Mononuclear cell (primary cell): ENCODE results near the gene ABCB9. TPM values are rescaled to one million over a fixed set of nuclear protein-coding genes. Genes with fewer than 3 reads are reported as not detected.
"Not testable (repeated sequence)": the region's sequence is repeated elsewhere in the genome, so short reads cannot be mapped to it uniquely, and the experiment has no call there.

Experiments used
- H3K27me3 ChIP-seq: 2 replicates; pipeline ENCODE4 v1.6.0; 2011; ENCODE audit warnings: low read length, control low read depth; ENCODE audit not compliant: insufficient read depth
- H3K4me1 ChIP-seq: 2 replicates; pipeline ENCODE4 v1.5.1; 2011; ENCODE audit warnings: mild to moderate bottlenecking, low read length, control low read depth; ENCODE audit not compliant: insufficient read depth
- H3K4me3 ChIP-seq: 2 replicates; pipeline ENCODE4 v1.5.1; 2011; ENCODE audit warnings: mild to moderate bottlenecking, low read length, moderate library complexity
- H3K9me3 ChIP-seq: 2 replicates; pipeline ENCODE4 v1.5.1; 2011; ENCODE audit warnings: low read depth, mild to moderate bottlenecking, control low read depth, low read length
- total RNA-seq: library from RNA; depleted of rRNA; stranded (reverse); fragments of >200 nt; gene quantifications from one replicate; pipeline ENCODE4 v1.2.3, GENCODE V29; 2012

Gene ABCB9
- total RNA-seq, 1 donor: 2.1 TPM

- no peaks in the 10 kb centered on the region for H3K27me3 ChIP-seq
- no peaks in the 10 kb centered on the region for H3K9me3 ChIP-seq
- peak overlapping the region; percentile 93 for H3K4me3 ChIP-seq
- peaks cover 93% of the 10 kb centered on the region for H3K4me1 ChIP-seq
Observed at GRCh38 chr12:122894193-122895121, 71.8 kb downstream of the ABCB9 start.

- no peaks in the 10 kb centered on the region for H3K27me3 ChIP-seq
- peaks cover 93% of the 10 kb centered on the region for H3K4me1 ChIP-seq
- H3K4me3 ChIP-seq: no peak overlapping the region
- H3K9me3 ChIP-seq: no peaks in the 10 kb centered on the region
Observed at GRCh38 chr12:122893208-122894153, 72.8 kb downstream of the ABCB9 start.

DNA sequence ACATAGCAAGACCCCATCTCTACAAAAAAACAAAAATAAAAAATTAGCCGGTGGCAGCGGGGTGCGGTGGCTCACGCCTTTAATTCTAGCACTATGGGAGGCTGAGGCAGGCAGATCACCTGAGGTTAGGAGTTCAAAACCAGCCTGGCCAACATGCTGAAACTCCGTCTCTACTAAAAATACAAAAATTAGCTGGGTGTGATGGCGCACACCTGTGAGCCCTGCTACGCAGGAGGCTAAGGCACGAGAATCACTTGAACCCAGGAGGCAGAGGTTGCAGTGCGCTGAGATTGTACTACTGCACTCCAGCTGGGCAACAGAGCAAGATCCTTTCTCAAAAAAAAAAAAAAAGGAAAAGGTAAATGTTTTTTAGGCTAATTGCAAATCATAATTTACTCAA is 73.5 kb downstream of the ABCB9 start:
- not testable (repeated sequence) for H3K27me3 ChIP-seq, H3K9me3 ChIP-seq, H3K4me3 ChIP-seq
- H3K4me1 ChIP-seq: peaks cover 93% of the 10 kb centered on the region

GRCh38 chr12:122891661-122892525 is 74.4 kb downstream of the ABCB9 start:
- peaks cover 93% of the 10 kb centered on the region for H3K4me1 ChIP-seq
- H3K4me3 ChIP-seq: no peak overlapping the region
- H3K9me3 ChIP-seq: no peaks in the 10 kb centered on the region
- H3K27me3 ChIP-seq: no peaks in the 10 kb centered on the region

DNA sequence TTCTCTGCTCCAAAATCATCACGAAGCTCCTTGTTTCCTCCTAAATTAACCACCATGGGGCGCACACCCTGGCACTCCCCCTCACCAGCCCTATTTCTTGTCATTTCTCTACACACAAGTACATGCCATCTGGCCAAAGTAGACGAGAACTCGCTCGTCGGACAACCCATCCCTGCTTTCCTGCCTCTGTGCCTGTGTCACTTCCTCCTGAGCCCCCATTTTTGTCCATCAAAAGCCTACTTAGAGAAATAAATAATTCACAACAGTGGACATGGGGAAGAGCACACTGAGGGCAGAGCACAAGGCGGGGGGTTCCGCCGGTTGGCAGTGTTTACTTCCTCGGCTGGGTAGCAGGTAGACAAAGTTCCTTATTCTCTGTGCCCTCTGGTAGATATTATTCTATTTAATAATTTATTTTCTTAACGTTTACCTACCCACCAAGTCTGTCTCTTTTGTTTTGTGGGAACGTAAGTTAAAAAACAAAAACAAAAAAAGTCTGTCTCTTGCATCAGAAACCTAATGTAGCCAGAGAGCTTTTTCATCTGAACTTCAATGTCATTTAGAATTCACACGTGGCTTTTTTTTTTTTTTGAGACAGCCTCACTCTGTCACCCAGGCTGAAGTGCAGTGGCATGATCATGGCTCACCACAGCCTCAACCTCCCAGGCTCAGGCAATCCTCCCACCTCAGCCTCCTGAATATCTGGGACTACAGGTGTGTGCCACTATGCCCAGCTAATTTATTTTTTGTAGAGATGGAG is 76.3 kb downstream of the ABCB9 start:
- no peak overlapping the region for H3K4me3 ChIP-seq
- H3K9me3 ChIP-seq: no peaks in the 10 kb centered on the region
- peaks cover 91% of the 10 kb centered on the region for H3K4me1 ChIP-seq
- H3K27me3 ChIP-seq: no peaks in the 10 kb centered on the region

GRCh38 chr12:122888232-122888752 is 78.0 kb downstream of the ABCB9 start:
- Histone ChIP-seq H3K9me3 (no peaks in the 10 kb centered on the region), H3K4me1 (peaks cover 89% of the 10 kb centered on the region)

DNA sequence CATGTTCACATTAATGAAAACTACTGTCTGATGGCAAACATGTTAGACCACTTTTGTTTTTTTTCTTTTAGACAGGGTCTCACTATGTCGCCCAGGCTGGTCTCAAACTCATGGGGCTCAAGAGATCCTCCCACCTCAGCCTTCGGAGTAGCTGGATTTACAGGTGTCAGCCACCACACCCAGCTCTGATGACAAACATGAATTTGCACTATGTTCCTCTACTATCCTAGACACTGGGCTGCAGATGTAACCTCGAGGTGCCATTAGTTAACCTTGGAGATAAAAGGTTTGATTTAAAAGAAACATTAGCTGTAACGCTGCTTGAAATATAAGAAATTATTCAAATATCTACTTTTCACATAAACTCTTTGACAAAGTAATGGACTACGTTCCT is 78.4 kb downstream of the ABCB9 start:
- no peaks in the 10 kb centered on the region for H3K9me3 ChIP-seq
- peaks cover 88% of the 10 kb centered on the region for H3K4me1 ChIP-seq
- no peaks in the 10 kb centered on the region for H3K27me3 ChIP-seq
- peak overlapping the region; percentile 30 for H3K4me3 ChIP-seq

More at GRCh38 chr12:122888232-122888752, 78.0 kb downstream of the ABCB9 start:
- H3K27me3 ChIP-seq: no peaks in the 10 kb centered on the region
- H3K4me3 ChIP-seq: peak overlapping the region; percentile 30

DNA sequence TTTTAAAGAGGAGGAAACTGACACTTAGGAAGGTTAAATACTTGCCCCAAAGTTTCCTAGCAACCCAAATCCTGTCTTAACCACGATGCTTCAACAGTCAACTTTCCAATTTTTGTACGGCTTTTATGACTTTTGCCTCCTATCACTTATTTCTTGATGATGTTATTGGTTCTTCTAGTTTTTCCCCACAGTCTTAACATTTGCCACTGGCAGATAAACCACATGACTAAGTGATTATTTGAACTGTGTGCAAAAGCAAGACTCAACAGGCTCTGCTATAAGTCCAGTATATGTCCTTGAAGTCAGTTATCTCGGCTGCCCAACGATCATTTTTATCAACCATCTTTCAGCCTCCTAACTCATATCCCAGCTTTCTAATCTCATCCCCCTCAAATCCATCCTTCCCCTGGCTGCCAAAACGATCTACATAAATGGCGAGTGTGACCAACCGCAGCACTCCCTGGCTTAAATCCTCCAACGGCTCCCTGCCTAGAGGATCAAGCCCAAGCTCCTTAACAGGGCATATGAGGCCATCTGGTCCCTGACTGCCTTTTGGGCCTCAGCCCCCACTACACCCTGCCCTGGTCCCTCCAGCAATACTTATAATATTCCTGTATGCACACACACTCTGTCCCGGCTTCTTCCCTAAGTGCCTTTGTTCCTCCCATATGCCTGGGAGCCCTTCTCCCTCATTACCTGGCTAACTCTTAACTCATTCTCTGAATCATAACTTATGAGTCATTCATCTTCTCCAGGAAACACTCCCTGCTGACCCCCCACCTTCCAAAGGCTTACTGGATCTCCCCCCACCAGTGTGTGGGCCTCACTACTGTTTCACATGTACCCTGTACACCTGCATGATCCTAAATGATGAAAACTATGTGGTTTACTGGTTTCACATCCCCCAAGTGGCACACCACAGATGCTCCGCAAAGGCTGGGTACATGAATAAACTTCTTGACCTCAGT is 79.1 kb downstream of the ABCB9 start:
- Histone ChIP-seq H3K4me3 (no peak overlapping the region), H3K4me1 (peaks cover 81% of the 10 kb centered on the region), H3K27me3 (no peaks in the 10 kb centered on the region)

GRCh38 chr12:122886161-122886560 is 80.1 kb downstream of the ABCB9 start:
- Histone ChIP-seq H3K27me3 (no peaks in the 10 kb centered on the region), H3K9me3 (no peaks in the 10 kb centered on the region), H3K4me3 (no peak overlapping the region), H3K4me1 (peaks cover 76% of the 10 kb centered on the region)

More for the DNA sequence above, 79.1 kb downstream of the ABCB9 start:
- no peaks in the 10 kb centered on the region for H3K9me3 ChIP-seq

DNA sequence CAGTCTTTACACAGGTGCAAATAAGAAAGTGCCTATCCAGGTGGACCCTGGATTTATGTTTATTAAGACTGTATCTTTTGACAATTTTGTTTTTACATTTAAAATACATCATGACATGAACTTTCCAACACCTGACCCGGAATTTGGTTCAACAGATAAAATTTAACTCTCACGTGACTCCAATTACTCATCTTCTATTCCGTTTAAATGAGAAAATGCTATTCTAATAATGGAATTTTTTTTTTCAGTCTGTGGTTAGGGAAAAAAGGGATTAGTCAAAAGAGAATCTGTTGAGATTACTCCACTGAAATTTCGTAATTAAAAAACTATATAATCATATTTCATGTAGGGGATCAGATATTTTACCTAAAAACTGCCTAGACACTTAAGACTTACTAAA is 81.4 kb downstream of the ABCB9 start:
- H3K4me1 ChIP-seq: peaks cover 74% of the 10 kb centered on the region
- no peaks in the 10 kb centered on the region for H3K27me3 ChIP-seq
- no peak overlapping the region for H3K4me3 ChIP-seq
- H3K9me3 ChIP-seq: no peaks in the 10 kb centered on the region

DNA sequence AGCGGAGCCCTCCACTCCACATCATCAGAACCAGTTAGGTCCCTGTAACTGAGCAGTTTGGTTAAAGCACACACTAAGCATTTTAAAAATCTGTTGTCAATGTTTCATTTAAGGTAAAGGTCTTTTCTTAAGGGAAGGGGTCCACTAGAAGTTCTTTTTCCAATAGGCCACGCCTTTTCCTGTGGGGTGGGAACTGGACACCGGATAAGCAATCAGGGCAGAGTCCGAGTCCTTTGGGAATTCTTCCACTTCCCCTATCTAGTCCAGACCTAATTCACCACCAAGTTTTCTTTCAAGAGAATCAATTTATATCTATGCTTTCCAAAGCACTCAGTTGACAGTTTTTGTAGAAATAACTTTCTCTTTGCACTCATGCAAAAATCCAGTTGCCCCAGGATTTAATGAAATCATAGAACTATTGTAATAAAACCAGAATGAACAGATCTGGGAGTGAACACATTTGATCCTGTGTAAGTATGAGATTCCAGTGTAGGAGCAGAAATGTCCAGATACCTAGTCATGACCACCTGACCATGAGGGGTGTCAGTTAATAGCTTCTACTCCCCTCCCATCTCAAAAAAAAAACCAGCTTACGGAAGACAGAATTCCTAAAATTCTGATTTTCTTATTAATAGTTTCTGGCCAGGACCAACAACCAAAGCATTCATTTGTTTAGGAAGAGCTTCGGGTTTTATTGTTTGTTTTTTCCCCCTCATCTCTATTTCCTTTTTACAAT is 82.0 kb downstream of the ABCB9 start:
- H3K4me1 ChIP-seq: peaks cover 74% of the 10 kb centered on the region
- H3K27me3 ChIP-seq: no peaks in the 10 kb centered on the region
- no peak overlapping the region for H3K4me3 ChIP-seq
- no peaks in the 10 kb centered on the region for H3K9me3 ChIP-seq

GRCh38 chr12:122882908-122883558 is 83.2 kb downstream of the ABCB9 start:
- H3K4me1 ChIP-seq: peaks cover 74% of the 10 kb centered on the region
- no peaks in the 10 kb centered on the region for H3K27me3 ChIP-seq
- H3K9me3 ChIP-seq: no peaks in the 10 kb centered on the region
- H3K4me3 ChIP-seq: no peak overlapping the region
